Amniotic epithelial cell (primary cell): ENCODE measurements around the gene CDH16.
"Not testable (repeated sequence)": the region's sequence is repeated elsewhere in the genome, so short reads cannot be mapped to it uniquely, and the experiment has no call there.

Source experiments
- DNase-seq: peaks from one replicate; pipeline ENCODE4 v3.0.0-alpha.2; 2010; ENCODE audit warnings: low read depth

The CDH16 gene

GRCh38 chr16:66946974-66947301 is 28.3 kb upstream of the CDH16 start:
- no peak for DNase-seq

GRCh38 chr16:66946541-66946940 is 27.9 kb upstream of the CDH16 start:
- no peak for DNase-seq

GRCh38 chr16:66945939-66946338 is 27.3 kb upstream of the CDH16 start:
- no peak for DNase-seq

DNA sequence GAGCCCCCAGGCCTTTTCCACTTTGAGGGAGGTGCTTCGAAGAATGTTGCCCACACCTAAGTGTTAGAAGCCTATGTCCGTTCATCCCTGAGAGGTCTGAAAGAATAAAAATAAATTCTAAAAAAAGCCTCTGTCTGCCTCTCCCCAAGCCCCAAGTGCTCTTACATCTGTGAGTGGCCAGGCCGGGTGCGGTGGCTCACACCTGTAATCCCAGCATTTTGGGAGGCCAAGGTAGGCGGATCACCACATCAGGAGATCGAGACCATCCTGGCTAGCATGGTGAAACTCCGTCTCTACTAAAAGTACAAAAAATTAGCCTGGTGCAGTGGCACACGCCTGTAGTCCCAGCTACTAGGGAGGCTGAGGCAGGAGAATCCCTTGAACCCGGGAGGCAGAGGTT is 26.3 kb upstream of the CDH16 start:
- not testable (repeated sequence) for DNase-seq

- no peak for DNase-seq
Measured at GRCh38 chr16:66944054-66944441, 25.4 kb upstream of the CDH16 start.

- no peak for DNase-seq
Measured at GRCh38 chr16:66943426-66944053, 24.9 kb upstream of the CDH16 start.

DNA sequence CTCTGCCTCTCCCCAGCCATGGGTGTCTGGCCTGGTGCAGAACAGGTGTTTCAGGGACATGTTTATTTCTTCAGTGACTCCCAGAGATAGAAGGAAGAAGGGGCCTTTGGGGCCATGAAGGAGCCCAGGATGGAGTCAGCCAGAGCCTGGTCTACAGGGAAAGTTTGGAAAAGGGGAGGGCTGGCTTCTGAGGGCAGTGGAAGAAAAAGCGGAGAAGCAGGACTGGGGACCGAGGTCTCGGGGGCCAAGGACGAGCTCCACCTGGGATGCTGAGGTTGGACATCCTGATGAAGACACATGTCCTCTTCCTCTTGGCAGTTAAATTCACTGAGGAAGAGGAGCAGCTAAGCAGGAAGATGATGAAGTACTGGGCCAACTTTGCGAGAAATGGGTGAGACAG is 24.3 kb upstream of the CDH16 start:
- no peak for DNase-seq

DNA sequence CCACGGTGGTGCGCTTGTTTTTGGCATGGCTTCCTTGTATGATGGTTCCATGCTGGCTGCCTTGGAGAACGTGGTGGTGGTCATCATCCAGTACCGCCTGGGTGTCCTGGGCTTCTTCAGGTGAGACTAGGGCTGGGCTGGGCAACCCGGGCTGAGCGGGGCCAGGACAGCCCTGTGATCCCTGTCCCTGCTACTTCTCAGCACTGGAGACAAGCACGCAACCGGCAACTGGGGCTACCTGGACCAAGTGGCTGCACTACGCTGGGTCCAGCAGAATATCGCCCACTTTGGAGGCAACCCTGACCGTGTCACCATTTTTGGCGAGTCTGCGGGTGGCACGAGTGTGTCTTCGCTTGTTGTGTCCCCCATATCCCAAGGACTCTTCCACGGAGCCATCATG is 21.6 kb upstream of the CDH16 start:
- no peak for DNase-seq

DNA sequence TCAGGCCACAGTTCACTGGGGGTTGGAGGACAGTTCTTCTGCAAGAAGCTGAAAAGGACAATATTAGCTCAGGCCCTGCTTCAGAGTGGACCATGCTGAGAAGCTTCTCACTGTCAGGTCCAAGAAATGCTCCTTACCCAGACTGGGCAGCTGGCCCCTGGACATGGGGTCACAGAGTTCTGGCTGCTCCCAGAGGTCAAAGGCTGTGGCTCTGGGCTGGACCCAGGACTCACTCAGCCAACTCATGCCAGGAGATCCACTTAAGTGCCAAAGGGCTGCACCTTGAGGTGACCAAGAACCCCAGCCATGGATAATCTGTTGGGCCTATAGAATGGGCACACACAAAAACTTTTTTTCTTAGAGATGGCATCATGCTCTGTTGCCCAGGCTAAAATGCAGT is 20.7 kb upstream of the CDH16 start:
- no peak for DNase-seq

DNA sequence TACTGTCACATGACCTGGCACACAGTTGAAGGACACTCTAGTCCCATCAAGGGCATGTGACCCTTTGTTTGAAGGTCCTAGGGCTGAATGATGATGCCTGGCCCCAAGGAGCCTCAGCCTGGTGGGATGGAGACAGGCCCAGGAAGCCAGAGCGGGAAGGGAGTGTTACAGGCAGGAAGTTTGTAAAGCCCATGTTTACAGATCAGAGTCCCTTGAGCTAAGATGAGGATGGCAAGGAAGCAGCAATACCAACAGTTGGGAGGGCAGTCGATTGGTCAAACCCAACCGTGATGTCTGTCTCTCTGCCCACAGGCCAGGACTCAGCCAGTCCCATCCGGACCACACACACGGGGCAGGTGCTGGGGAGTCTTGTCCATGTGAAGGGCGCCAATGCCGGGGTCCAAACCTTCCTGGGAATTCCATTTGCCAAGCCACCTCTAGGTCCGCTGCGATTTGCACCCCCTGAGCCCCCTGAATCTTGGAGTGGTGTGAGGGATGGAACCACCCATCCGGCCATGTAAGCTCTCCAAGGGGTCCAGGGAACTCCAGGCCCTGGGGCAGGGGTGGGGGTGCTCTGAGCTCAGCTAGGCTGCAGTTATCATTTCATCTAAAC is 19.1 kb upstream of the CDH16 start:
- no peak for DNase-seq

DNA sequence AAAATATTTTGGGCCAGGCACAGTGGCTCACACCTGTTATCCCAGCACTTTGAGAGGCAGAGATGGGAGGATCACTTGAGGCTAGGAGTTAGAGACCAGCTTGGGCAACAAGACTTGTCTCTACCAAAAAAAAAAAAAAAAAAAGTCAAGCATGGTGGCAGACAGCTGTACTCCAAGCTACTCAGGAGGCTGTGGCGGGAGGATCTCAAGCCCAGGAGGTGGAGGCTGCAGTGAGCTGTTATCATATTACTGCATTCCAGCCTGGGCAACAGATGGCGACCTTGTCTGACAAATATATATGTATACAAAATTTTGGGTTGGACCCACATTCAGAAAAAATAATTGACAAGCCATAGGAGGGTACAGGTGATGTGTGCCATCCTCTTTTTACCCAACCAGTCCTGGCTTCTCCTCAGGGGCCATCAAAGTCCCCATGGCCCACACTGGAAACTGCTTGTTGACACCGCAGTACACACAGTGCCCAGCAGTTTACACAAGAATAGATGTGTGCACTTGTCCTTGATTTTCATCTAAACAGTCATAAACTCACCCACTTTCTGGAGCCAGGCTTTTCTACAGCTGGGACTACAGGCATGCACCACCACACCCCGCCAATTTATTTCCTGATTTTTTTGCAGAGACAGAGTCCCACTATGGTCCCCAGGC is 18.3 kb upstream of the CDH16 start:
- DNase-seq, result no peak

GRCh38 chr16:66936462-66936861 is 17.8 kb upstream of the CDH16 start:
- DNase-seq, result no peak

- no peak for DNase-seq
Measured at GRCh38 chr16:66935314-66936011, 16.8 kb upstream of the CDH16 start, which contains the start of gene CES2. CES2 (plus strand) TSS chr16:66935516; CDS start chr16:66935636, 120 bp downstream.

DNA sequence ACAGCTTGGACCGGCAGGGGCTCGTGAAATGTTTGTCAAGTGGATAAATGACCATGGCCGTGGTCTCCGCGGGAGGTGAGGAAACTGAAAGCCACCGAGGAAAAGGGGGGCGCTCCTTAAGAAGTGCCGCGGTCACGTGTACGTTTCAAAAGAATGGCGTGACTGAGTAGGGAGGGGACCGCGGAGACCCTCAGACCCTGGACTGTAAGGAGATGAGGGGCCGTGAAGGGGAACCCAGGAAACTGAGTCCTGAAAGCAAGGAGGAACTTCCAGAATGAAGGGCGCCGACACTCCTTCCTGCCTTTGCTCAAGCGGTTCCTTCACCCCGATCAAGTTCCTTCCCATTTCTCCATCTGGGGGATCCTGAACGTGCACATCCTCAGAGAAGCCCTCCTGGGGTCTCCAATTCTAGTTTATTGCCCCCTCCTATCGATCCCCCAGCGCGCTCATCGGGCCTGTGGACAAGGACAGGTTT is 16.2 kb upstream of the CDH16 start:
- not testable (repeated sequence) for DNase-seq

DNA sequence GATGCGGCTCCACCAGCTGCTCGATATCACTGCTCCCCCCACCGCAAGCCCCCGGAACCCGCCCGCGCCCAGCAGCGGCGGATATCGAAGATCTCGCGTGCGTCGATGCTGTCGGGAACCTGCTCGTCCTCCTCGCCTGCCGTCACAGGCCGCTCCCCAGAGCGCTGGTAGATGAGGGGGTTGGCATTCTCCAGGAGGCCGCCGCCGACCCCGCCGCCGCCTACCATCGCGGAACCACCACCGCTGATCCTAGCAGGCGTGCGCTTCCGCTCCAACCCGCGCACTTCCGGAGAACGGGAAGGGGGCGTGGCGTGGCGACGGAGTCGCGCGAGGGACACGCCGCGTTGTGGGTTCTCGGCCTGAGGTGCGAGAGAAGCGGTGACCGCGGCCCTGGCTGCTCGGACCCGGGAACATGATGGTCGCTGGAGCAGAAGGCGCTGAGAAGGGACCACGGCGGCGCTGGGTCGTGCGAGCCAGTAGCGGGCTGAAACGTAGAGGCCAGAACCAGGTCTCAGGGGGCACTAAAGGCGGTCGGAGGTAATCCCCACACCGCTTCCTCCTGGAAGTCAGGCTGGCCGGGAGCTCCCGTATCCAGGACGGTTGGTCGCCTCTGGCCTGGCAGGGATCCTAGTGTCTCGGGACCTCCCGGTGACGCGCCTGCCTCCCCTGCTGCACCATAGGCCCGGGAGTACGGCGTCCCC is 15.6 kb upstream of the CDH16 start, which contains the start of gene CIAO2B:
TSS of gene CIAO2B (minus strand) at position 265 of the 701 bp plus-strand sequence. CDS start at position 227, 38 bp downstream.
- peak; percentile 73 for DNase-seq

DNA sequence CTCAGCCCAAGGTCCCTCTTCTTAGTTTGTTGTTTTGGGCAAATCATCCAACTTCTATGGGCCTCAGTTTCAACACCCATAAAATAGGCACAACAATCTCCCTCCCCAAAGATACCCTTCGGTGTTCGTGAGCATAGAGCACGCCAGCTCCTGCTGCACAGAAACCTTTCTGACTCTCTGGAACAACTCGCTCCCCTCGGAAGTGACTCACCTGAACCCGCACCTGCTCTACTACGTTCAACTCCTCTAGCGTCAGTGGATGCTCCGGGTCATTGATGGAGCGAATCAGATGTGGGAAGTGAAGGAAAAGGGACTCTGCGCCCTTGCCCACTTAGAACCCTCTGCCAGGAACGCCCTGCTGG is 15.1 kb upstream of the CDH16 start:
- no peak for DNase-seq

DNA sequence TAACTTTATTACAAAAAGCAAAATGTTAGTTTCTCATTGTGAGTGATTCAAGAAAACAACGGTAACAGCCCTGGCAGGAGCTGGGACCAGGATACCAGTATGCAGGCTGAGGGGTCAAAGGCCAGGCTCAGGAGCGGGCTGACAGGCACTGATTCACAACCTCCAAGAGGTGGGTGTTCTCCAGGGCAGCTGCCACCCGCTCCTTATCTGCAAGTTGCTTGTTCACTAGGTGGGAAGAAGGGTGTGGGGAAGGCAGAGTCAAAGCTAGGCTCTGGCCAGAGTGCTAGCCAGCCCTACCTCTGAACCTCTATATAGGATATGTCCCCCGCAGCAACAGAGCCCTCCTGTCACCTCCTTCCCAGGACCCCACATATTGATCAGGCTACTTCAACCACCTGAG is 13.4 kb upstream of the CDH16 start:
- DNase-seq, result no peak

- no peak for DNase-seq
Measured at GRCh38 chr16:66931665-66932064, 13.0 kb upstream of the CDH16 start.

- peak; percentile 79 for DNase-seq
Measured at GRCh38 chr16:66930189-66930588, 11.5 kb upstream of the CDH16 start.

GRCh38 chr16:66928702-66929388 is 10.2 kb upstream of the CDH16 start:
- peak; percentile 50 for DNase-seq

DNA sequence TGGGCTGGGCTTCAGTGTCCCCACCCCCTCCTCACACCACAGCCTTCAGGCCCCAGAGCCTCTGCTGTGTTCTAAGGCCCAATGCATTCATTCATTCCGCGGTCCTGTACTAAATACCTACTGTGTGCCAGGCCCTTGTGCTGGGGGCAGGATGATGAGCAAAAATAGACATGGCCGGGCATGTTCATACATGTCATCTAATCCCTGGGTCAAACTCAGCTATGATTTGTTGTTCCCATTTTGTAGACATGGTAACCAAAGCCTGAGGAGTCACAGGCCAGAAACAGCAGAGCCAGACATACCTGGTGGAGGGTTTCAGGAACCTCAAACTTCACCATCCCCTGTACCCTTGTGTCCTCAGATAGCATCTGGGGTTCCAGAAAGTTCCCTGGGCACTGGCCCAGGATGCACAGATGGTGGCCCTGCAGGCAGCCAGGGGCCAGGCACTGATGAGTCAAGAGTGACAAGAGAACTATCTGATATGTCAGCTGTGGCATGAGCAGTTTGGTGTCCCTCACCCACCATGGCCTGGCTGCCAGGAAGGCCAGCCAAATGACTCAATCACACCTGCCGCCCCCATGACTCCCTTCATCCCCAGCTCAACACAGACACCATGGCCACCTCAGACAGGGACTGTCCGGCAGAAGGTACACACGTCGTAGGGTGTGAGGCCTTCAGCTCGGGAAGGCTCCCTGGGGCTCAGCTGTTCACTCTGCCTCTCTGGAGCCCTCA is 9.4 kb upstream of the CDH16 start:
- DNase-seq, result no peak
